B cell (primary cell): ENCODE results near the gene STRBP. TPM values are rescaled to one million over a fixed set of nuclear protein-coding genes. Genes with fewer than 3 reads are reported as not detected.

Experiments used
- ATAC-seq: fragments of 200-7000 bp; cut with Tn5 transposase; one replicate; pipeline ENCODE4 v1.10.0; 2021; ENCODE audit warnings: low read depth, mild to moderate bottlenecking, moderate number of reproducible peaks, moderate library complexity
- CTCF ChIA-PET: fragments of 350-600 bp; sonication (Branson Sonifier 250); formaldehyde crosslinking; loops from one replicate; lab custom pipeline; 2021; ENCODE audit warnings: antibody characterized with exemption, inconsistent platforms; lab: Charles Lee
- POLR2A ChIA-PET: fragments of 350-600 bp; sonication (Branson Sonifier 250); formaldehyde crosslinking; loops from one replicate; lab custom pipeline; 2021; ENCODE audit warnings: antibody characterized with exemption; lab: Charles Lee
- DNase-seq: peaks from one replicate; pipeline ENCODE4 v3.0.0; 2013
- H2AFZ ChIP-seq: 2 replicates; pipeline ENCODE4 v1.6.1; 2012; ENCODE audit warnings: mild to moderate bottlenecking, low read depth, low read length; ENCODE audit not compliant: insufficient read depth, poor library complexity, severe bottlenecking
- H3K27ac ChIP-seq, 2 donors: 1 replicate in 1 of 2; 2 replicates in 1 of 2; pipeline ENCODE4 v1.5.1; 2012 to 2013; ENCODE audit warnings: low read length in 2 of 2, mild to moderate bottlenecking in 2 of 2, moderate library complexity in 1 of 2
- H3K27me3 ChIP-seq, 4 experiments: fragments of 200-600 bp in 1 of 4; sonication (generic) in 1 of 4; replicated peaks in 1 of 4; 1 replicate in 2 of 4; 2 replicates in 2 of 4; pipeline versions ENCODE4 v1.6.1 to v1.7.0; 2013 to 2016; ENCODE audit warnings: low read length in 3 of 4, mild to moderate bottlenecking in 2 of 4, mixed read lengths in 1 of 4, moderate library complexity in 1 of 4; ENCODE audit not compliant: insufficient read depth in 4 of 4, control insufficient read depth in 3 of 4; ENCODE audit errors: control extremely low read depth in 1 of 4
- H3K36me3 ChIP-seq, 2 experiments: replicated peaks in 1 of 2; 1 replicate in 1 of 2; 2 replicates in 1 of 2; pipeline versions ENCODE4 v1.6.1 to v1.7.1; 2013; ENCODE audit warnings: low read length in 1 of 2; ENCODE audit not compliant: insufficient read depth in 2 of 2, control insufficient read depth in 1 of 2; ENCODE audit errors: control extremely low read depth in 1 of 2, extremely low read depth in 1 of 2
- H3K4me1 ChIP-seq, 2 donors: fragments of 200-600 bp in 1 of 2; sonication (generic) in 1 of 2; 1 replicate in 1 of 2; 2 replicates in 1 of 2; pipeline versions ENCODE4 v1.5.1 to v1.6.1; 2013 to 2017; ENCODE audit warnings: low read length in 2 of 2; ENCODE audit not compliant: control insufficient read depth in 2 of 2, insufficient read depth in 2 of 2
- H3K4me2 ChIP-seq: replicated peaks from 2 replicates; pipeline ENCODE3; 2012; ENCODE audit warnings: mild to moderate bottlenecking, low read depth, low read length; ENCODE audit not compliant: poor library complexity, severe bottlenecking
- H3K4me3 ChIP-seq, 5 experiments: fragments of 200-600 bp in 1 of 5; sonication (generic) in 1 of 5; 1 replicate in 3 of 5; 2 replicates in 2 of 5; pipeline versions ENCODE4 v1.5.1 to v1.7.0; 2011 to 2016; ENCODE audit warnings: low read length in 4 of 5, mild to moderate bottlenecking in 4 of 5, low read depth in 2 of 5, control low read depth in 1 of 5, moderate library complexity in 1 of 5; ENCODE audit not compliant: insufficient read depth in 1 of 5; ENCODE audit errors: control extremely low read depth in 1 of 5, extremely low read depth in 1 of 5
- H3K79me2 ChIP-seq: fragments of 200-600 bp; sonication (generic); one replicate; pipeline ENCODE4 v1.6.0; 2016; ENCODE audit warnings: low read length; ENCODE audit not compliant: control insufficient read depth, insufficient read depth
- H3K9ac ChIP-seq: fragments of 200-600 bp; sonication (generic); 2 replicates; pipeline ENCODE4 v1.6.1; 2017; ENCODE audit warnings: mild to moderate bottlenecking, low read length, moderate library complexity
- H3K9me3 ChIP-seq, 3 donors: one replicate each; pipeline versions ENCODE4 v1.6.1 to v1.7.1; 2013; ENCODE audit warnings: low read length in 2 of 3; ENCODE audit not compliant: control insufficient read depth in 2 of 3, insufficient read depth in 1 of 3; ENCODE audit errors: control extremely low read depth in 1 of 3
- H4K20me1 ChIP-seq: 2 replicates; pipeline ENCODE4 v1.6.0; 2012; ENCODE audit warnings: mild to moderate bottlenecking, low read length; ENCODE audit not compliant: insufficient read depth, control insufficient read depth, poor library complexity, severe bottlenecking
- H3K27ac Mint-ChIP-seq: one replicate; pipeline ENCODE4 v1.8.0; 2021; ENCODE audit warnings: mixed read lengths
- H3K27me3 Mint-ChIP-seq: one replicate; pipeline ENCODE4 v1.8.0; 2021; ENCODE audit warnings: mixed read lengths
- H3K4me1 Mint-ChIP-seq: one replicate; pipeline ENCODE4 v1.8.0; 2021; ENCODE audit warnings: mixed read lengths
- H3K4me3 Mint-ChIP-seq: one replicate; pipeline ENCODE4 v1.8.0; 2021; ENCODE audit warnings: mixed read lengths
- H3K9me3 Mint-ChIP-seq: one replicate; pipeline ENCODE4 v1.8.0; 2022; ENCODE audit warnings: mixed read lengths; ENCODE audit not compliant: insufficient read depth
- CTCF ChIP-seq: fragments of 200-600 bp; IDR thresholded peaks from one replicate; pipeline ENCODE4 v1.8.0; 2022; ENCODE audit warnings: antibody characterized with exemption, mild to moderate bottlenecking
- EZH2 ChIP-seq: IDR thresholded peaks from 2 replicates; pipeline ENCODE4 v1.6.1; 2012; ENCODE audit warnings: borderline replicate concordance, low read depth, mild to moderate bottlenecking, moderate library complexity, low read length; ENCODE audit not compliant: insufficient read depth, poor library complexity, severe bottlenecking
- WGBS: methylation state at CpG from one replicate; pipeline ENCODE4 v1.1.5; 2013; ENCODE audit warnings: missing lambda C conversion rate; ENCODE audit not compliant: insufficient coverage; 5-methylcytosine and 5-hydroxymethylcytosine counted together
- intact Hi-C: fragments of 100-400 bp; cut with micrococcal nuclease; formaldehyde crosslinking; loops from one replicate; pipeline ENCODE4 v1.10.0; 2022
- polyA plus RNA-seq: library from polyadenylated mRNA; depleted of rRNA; stranded (reverse); fragments of >200 nt; gene quantifications from 2 replicates; pipeline ENCODE4 v1.2.3, GENCODE V29; 2012
- total RNA-seq, 2 donors: library from RNA; stranded (reverse); fragments of 120-200 nt in 1 of 2; gene quantifications; 1 replicate in 1 of 2; 2 replicates in 1 of 2; pipeline versions ENCODE4 v1.2.3 to v1.2.4, GENCODE V29; 2013 to 2022

Gene STRBP
- total and polyA plus RNA-seq, 2 donors (not counting 1 experiment from before 2014, with no cell fraction given), result 39.1 to 189 TPM

- ATAC-seq (no peak), DNase-seq (no peak)
- Histone ChIP-seq H3K4me3 (no peak overlapping the region), H3K9ac (no peak overlapping the region), H4K20me1 (no peaks in the 10 kb centered on the region), H3K36me3 (no peaks in the 10 kb centered on the region), H3K4me2 (no peak overlapping the region), H3K9me3 (no peaks in the 10 kb centered on the region), H2AFZ (no peak overlapping the region), H3K27ac (no peak overlapping the region), H3K27me3 (no peaks in the 10 kb centered on the region), H3K4me1 (peaks cover 10 to 13% of the 10 kb centered on the region in 2 donors), H3K79me2 (no peaks in the 10 kb centered on the region)
- no peak for TF ChIP-seq CTCF
- TF ChIP-seq EZH2, result no peak
- intact Hi-C loops, result no loop called here
- 83% methylated on average over 9 of the region's 9 CpGs for whole genome bisulfite sequencing
- ChIA-PET CTCF (interaction anchor here (0.7 kb wide), 1 partner anchor 30 kb away, joined by 3 read pairs; no protein-coding TSS in a partner anchor), POLR2A (no interaction called here)
- Mint-ChIP-seq H3K9me3 (no peaks in the 10 kb centered on the region), H3K27me3 (no peaks in the 10 kb centered on the region), H3K4me3 (no peak overlapping the region), H3K27ac (no peak overlapping the region), H3K4me1 (peaks cover 28% of the 10 kb centered on the region)
Measured at GRCh38 chr9:123311250-123311752, 42.9 kb upstream of the STRBP start.

GRCh38 chr9:123310551-123311249, 42.3 kb upstream of the STRBP start:
- Mint-ChIP-seq H3K4me3 (no peak overlapping the region), H3K27ac (no peak overlapping the region), H3K9me3 (no peaks in the 10 kb centered on the region), H3K27me3 (no peaks in the 10 kb centered on the region), H3K4me1 (peaks cover 22% of the 10 kb centered on the region)
- 100% methylated on average over 1 of the region's 4 CpGs for WGBS
- H3K4me1 ChIP-seq, result peaks cover 5 to 9% of the 10 kb centered on the region in 2 donors
- no peak for TF ChIP-seq EZH2
- no peak for TF ChIP-seq CTCF
- DNase-seq (no peak), ATAC-seq (no peak)
- H3K9ac ChIP-seq, result no peak overlapping the region
- no peak overlapping the region for H3K27ac ChIP-seq
- no peak overlapping the region for H3K4me3 ChIP-seq
- no peaks in the 10 kb centered on the region for H3K36me3 ChIP-seq
- H3K9me3 ChIP-seq, result no peaks in the 10 kb centered on the region
- ChIA-PET CTCF (interaction anchor here (0.7 kb wide), 2 partner anchors 31 to 39 kb away, joined by 3 to 8 read pairs; no protein-coding TSS in a partner anchor), POLR2A (no interaction called here)
- no peaks in the 10 kb centered on the region for H3K27me3 ChIP-seq
- no peaks in the 10 kb centered on the region for H4K20me1 ChIP-seq
- no peak overlapping the region for H3K4me2 ChIP-seq
- H3K79me2 ChIP-seq, result no peaks in the 10 kb centered on the region
- intact Hi-C loops, result no loop called here
- H2AFZ ChIP-seq, result no peak overlapping the region
